ENCODE measurements around the gene ATAD2B.

Gene ATAD2B

GRCh38 chr2:23871206-23871605 is 55.7 kb downstream of the ATAD2B start:
- Histone ChIP-seq H3K9me2 (replicated peaks; ENCODE audit: insufficient read depth, low read length) (no peaks in the 10 kb centered on the region), H2AFZ (ENCODE audit: low read length) (no peak overlapping the region), H3K27me3 (replicated peaks; ENCODE audit: insufficient read depth, low read length) (no peaks in the 10 kb centered on the region), H3K9me3 (replicated peaks; ENCODE audit: insufficient read depth, low read length) (no peaks in the 10 kb centered on the region), H3K4me3 (ENCODE audit: low read length) (no peak overlapping the region), H3K4me1 (ENCODE audit: low read length) (no peaks in the 10 kb centered on the region), H3K27ac (ENCODE audit: low read length) (no peak overlapping the region), H3K9ac (ENCODE audit: low read length) (no peak overlapping the region), H3K4me2 (ENCODE audit: low read depth, low read length) (no peak overlapping the region), H3K36me3 (replicated peaks; ENCODE audit: insufficient read depth, low read length) (0 out of 2 replicates have a peak, but pooled peaks cover 2% of the 10 kb centered on the region), H4K20me1 (ENCODE audit: insufficient read depth, low read length) (no peaks in the 10 kb centered on the region), H3F3A (ENCODE audit: insufficient read depth, low read length) (no peaks in the 10 kb centered on the region), H3K79me2 (ENCODE audit: low read length) (no peaks in the 10 kb centered on the region)
- no peak for TF ChIP-seq CTCF (IDR thresholded peaks at IDR 0.05; ENCODE audit: low read length)
- TF ChIP-seq EZH2phosphoT487 (IDR thresholded peaks at IDR 0.05; ENCODE audit: low read length): no peak
- TF ChIP-seq EZH2 (optimal IDR thresholded peaks at IDR 0.05; ENCODE audit: low read depth, low read length): no peak
- DNase-seq: no peak

- Histone ChIP-seq H3F3A (ENCODE audit: insufficient read depth, low read length) (no peaks in the 10 kb centered on the region), H3K4me3 (ENCODE audit: low read length) (no peak overlapping the region), H2AFZ (ENCODE audit: low read length) (no peak overlapping the region), H3K9ac (ENCODE audit: low read length) (no peak overlapping the region), H3K9me2 (replicated peaks; ENCODE audit: insufficient read depth, low read length) (no peaks in the 10 kb centered on the region), H3K36me3 (replicated peaks; ENCODE audit: insufficient read depth, low read length) (no peaks in the 10 kb centered on the region), H3K27ac (ENCODE audit: low read length) (no peak overlapping the region), H3K27me3 (replicated peaks; ENCODE audit: insufficient read depth, low read length) (no peaks in the 10 kb centered on the region), H3K9me3 (replicated peaks; ENCODE audit: insufficient read depth, low read length) (no peaks in the 10 kb centered on the region), H3K4me1 (ENCODE audit: low read length) (no peaks in the 10 kb centered on the region), H3K79me2 (ENCODE audit: low read length) (no peaks in the 10 kb centered on the region), H3K4me2 (ENCODE audit: low read depth, low read length) (no peak overlapping the region), H4K20me1 (ENCODE audit: insufficient read depth, low read length) (no peaks in the 10 kb centered on the region)
- DNase-seq: no peak
- TF ChIP-seq EZH2phosphoT487 (IDR thresholded peaks at IDR 0.05; ENCODE audit: low read length): no peak
- no peak for TF ChIP-seq EZH2 (optimal IDR thresholded peaks at IDR 0.05; ENCODE audit: low read depth, low read length)
- TF ChIP-seq CTCF (IDR thresholded peaks at IDR 0.05; ENCODE audit: low read length): no peak
Measured at GRCh38 chr2:23867449-23867848, 59.5 kb downstream of the ATAD2B start.

DNA sequence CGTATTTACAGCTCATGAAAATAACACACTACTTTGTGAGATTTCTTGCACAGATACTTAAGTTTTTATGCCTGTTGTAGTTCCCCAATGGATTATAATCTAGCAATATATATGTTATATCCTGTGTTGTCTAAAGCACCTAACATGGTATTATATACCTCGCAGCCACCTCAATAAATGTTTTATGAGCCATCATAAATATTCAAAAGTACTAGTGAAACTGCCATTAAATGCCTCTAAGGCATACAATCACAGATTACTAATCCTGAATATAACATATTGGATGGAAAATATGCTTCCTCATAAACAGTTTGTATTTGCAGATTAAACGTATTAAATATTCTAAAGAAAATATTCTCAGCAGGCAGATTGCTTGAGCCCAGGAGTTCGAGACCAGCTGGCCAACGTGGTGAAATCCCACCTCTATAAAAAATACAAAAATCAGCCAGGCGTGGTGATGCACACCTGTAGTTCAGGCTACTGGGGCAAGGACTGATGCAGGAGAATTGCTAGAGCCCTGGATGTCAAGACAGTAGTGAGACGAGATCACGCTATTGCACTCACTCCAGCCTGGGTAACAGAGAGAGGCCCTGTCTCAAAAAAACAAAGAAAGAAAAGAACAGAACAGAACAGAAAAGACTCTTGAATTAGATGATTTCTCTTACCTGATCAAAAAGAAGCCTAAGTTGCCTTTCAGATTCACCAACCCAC is 64.1 kb downstream of the ATAD2B start:
- H3K79me2 ChIP-seq (ENCODE audit: low read length): no peaks in the 10 kb centered on the region
- no peaks in the 10 kb centered on the region for H3K36me3 ChIP-seq (replicated peaks; ENCODE audit: insufficient read depth, low read length)
- H3K4me3 ChIP-seq (ENCODE audit: low read length): no peak overlapping the region
- H3K27me3 ChIP-seq (replicated peaks; ENCODE audit: insufficient read depth, low read length): no peaks in the 10 kb centered on the region
- no peak overlapping the region for H2AFZ ChIP-seq (ENCODE audit: low read length)
- H3K4me1 ChIP-seq (ENCODE audit: low read length): no peaks in the 10 kb centered on the region
- no peak overlapping the region for H3K27ac ChIP-seq (ENCODE audit: low read length)
- H3K9me2 ChIP-seq (replicated peaks; ENCODE audit: insufficient read depth, low read length): no peaks in the 10 kb centered on the region
- TF ChIP-seq CTCF (IDR thresholded peaks at IDR 0.05; ENCODE audit: low read length) (no peak), EZH2phosphoT487 (IDR thresholded peaks at IDR 0.05; ENCODE audit: low read length) (no peak), EZH2 (optimal IDR thresholded peaks at IDR 0.05; ENCODE audit: low read depth, low read length) (no peak)
- H3F3A ChIP-seq (ENCODE audit: insufficient read depth, low read length): no peaks in the 10 kb centered on the region
- no peak overlapping the region for H3K9ac ChIP-seq (ENCODE audit: low read length)
- no peaks in the 10 kb centered on the region for H4K20me1 ChIP-seq (ENCODE audit: insufficient read depth, low read length)
- no peaks in the 10 kb centered on the region for H3K9me3 ChIP-seq (replicated peaks; ENCODE audit: insufficient read depth, low read length)
- DNase-seq: no peak
- H3K4me2 ChIP-seq (ENCODE audit: low read depth, low read length): no peak overlapping the region
